Chondrocyte (in vitro differentiated cells): ENCODE data around the gene HK2. TPM values are rescaled to one million over a fixed set of nuclear protein-coding genes. Genes with fewer than 3 reads are reported as not detected.
A peak's percentile ranks its signal among the peaks of the same experiment; 100 is the strongest.

Source experiments
- DNase-seq: peaks from one replicate; pipeline ENCODE4 v3.0.0; 2021; ENCODE audit warnings: mixed read lengths, low spot score
- H3K27ac Mint-ChIP-seq: one replicate; pipeline ENCODE4 v1.8.0; 2021; ENCODE audit warnings: mild to moderate bottlenecking, moderate library complexity, mixed read lengths; ENCODE audit not compliant: unreplicated experiment
- H3K27me3 Mint-ChIP-seq: 2 replicates; pipeline ENCODE4 v1.8.0; 2021; ENCODE audit warnings: low read depth, mixed read lengths
- H3K36me3 Mint-ChIP-seq: 2 replicates; pipeline ENCODE4 v1.8.0; 2021; ENCODE audit warnings: low read depth, mixed read lengths
- H3K4me1 Mint-ChIP-seq: 2 replicates; pipeline ENCODE4 v1.8.0; 2021; ENCODE audit warnings: low read depth, mild to moderate bottlenecking, mixed read lengths
- H3K4me3 Mint-ChIP-seq: one replicate; pipeline ENCODE4 v1.8.0; 2021; ENCODE audit warnings: mild to moderate bottlenecking, moderate library complexity, mixed read lengths; ENCODE audit not compliant: unreplicated experiment
- H3K9me3 Mint-ChIP-seq: 2 replicates; pipeline ENCODE4 v1.8.0; 2021; ENCODE audit warnings: low read depth, mixed read lengths
- total RNA-seq: library from RNA; stranded (reverse); gene quantifications from 3 replicates; pipeline ENCODE4 v1.2.1, GENCODE V29; 2021
- TF ChIP-seq, protein P1 (sequence below): fragments of 200-600 bp; sonication (generic); IDR thresholded peaks from 2 replicates; pipeline ENCODE4 v1.5.0; 2021; ENCODE audit warnings: antibody characterized with exemption, mild to moderate bottlenecking, moderate library complexity

HK2 gene
- total RNA-seq, 1 donor from 2014 or later = 31.4 TPM

DNA sequence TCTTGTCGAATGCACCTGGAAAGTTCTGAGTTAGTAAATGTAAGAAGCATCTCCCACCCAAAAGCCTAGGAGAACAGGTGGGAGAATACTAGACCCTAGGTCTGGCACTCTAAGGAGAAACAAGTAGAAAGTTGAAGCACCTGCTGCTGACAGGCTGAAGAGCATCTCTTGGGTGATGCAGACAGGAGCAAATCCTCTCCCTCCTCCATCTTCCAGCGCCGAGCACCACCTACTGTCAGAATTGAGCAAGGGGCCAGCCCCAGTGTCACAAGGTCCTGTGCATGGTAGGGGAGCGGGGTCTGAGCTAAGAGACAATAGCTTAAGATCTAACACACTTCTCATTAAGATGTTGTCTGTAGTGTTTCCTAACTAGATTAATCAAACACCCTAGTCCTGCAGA is 52.9 kb downstream of the HK2 start:
- Mint-ChIP-seq H3K4me1 (peaks cover 32% of the 10 kb centered on the region), H3K4me3 (no peak overlapping the region), H3K27ac (peak overlapping the region; percentile 41), H3K36me3 (peaks cover 62% of the 10 kb centered on the region), H3K27me3 (no peaks in the 10 kb centered on the region), H3K9me3 (no peaks in the 10 kb centered on the region)
- TF ChIP-seq, protein P1, sequence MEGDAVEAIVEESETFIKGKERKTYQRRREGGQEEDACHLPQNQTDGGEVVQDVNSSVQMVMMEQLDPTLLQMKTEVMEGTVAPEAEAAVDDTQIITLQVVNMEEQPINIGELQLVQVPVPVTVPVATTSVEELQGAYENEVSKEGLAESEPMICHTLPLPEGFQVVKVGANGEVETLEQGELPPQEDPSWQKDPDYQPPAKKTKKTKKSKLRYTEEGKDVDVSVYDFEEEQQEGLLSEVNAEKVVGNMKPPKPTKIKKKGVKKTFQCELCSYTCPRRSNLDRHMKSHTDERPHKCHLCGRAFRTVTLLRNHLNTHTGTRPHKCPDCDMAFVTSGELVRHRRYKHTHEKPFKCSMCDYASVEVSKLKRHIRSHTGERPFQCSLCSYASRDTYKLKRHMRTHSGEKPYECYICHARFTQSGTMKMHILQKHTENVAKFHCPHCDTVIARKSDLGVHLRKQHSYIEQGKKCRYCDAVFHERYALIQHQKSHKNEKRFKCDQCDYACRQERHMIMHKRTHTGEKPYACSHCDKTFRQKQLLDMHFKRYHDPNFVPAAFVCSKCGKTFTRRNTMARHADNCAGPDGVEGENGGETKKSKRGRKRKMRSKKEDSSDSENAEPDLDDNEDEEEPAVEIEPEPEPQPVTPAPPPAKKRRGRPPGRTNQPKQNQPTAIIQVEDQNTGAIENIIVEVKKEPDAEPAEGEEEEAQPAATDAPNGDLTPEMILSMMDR = peak; percentile 43
- DNase-seq = no peak

DNA sequence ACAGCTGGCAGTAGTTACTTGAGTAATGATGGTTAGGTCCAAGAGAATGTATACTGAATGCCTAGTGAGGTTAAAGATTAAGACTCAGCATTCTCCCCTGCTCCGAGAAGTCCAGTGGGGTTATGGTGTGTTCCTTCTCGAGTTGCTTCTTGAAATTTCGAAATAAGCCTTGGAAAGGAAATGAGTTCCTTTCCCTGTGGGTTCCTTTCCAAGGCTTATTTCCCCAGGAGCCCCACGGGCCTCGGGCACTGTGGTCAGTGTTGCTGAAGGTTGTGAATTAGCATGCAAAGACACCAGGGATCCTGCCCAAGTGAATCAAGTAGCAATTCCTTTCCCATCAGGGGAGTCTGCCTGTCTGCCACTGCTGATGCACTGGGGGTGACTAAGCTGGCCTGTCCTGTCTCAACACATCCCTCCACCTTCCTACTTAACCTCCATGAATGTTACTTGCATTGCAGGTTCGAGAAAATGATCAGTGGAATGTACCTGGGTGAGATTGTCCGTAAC is 53.6 kb downstream of the HK2 start:
- TF ChIP-seq, protein P1 = no peak
- Mint-ChIP-seq H3K27me3 (no peaks in the 10 kb centered on the region), H3K4me3 (no peak overlapping the region), H3K4me1 (peaks cover 39% of the 10 kb centered on the region), H3K27ac (peak overlapping the region; percentile 41), H3K9me3 (no peaks in the 10 kb centered on the region), H3K36me3 (peaks cover 59% of the 10 kb centered on the region)
- DNase-seq = no peak

DNA sequence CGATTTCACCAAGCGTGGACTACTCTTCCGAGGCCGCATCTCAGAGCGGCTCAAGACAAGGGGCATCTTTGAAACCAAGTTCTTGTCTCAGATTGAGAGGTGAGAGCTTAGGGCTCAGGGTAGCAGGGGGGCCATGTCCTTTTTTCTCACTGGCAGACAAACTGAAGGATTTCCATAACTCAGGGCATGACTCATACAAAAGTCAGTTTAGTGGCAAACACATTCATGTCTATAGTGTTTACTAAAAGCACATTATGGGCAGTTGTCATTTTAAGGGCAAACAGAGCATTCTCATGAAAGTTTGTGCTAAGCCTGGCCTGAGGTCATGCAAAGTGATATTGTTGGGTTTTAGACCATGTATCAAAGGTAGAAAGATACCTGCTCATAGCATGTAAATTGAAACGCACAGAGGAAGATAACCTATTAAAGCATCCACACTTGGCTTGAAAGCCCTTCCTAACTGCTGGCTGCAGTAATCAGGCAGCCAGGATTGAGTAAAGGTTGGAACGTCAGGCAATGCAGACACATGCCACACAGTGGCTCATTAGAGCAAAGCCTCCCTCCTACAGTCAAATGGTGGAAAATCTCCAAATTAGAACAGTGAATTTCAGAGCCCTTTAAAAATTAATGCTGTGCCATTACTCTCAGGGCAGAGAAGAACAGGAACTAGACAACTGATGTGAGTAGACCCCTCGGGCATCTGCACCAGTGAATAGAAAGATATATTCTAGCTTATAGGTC is 54.2 kb downstream of the HK2 start:
- peaks cover 45% of the 10 kb centered on the region for H3K4me1 Mint-ChIP-seq
- H3K27ac Mint-ChIP-seq = peak overlapping the region; percentile 41
- TF ChIP-seq, protein P1 = peak; percentile 33
- H3K9me3 Mint-ChIP-seq = no peaks in the 10 kb centered on the region
- no peak for DNase-seq
- H3K36me3 Mint-ChIP-seq = peaks cover 55% of the 10 kb centered on the region
- H3K27me3 Mint-ChIP-seq = no peaks in the 10 kb centered on the region
- no peak overlapping the region for H3K4me3 Mint-ChIP-seq

DNA sequence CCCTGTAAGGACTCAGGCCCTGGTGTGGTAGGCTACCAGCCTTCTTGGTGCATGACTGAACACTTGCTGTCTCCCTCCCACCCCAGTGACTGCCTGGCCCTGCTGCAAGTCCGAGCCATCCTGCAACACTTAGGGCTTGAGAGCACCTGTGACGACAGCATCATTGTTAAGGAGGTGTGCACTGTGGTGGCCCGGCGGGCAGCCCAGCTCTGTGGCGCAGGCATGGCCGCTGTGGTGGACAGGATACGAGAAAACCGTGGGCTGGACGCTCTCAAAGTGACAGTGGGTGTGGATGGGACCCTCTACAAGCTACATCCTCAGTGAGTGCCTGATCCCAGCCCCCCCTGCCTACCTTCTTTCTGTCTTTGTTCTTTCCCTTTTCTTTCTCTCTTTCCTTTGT is 55.2 kb downstream of the HK2 start:
- DNase-seq = no peak
- no peaks in the 10 kb centered on the region for H3K27me3 Mint-ChIP-seq
- TF ChIP-seq, protein P1 = no peak
- H3K36me3 Mint-ChIP-seq = peaks cover 53% of the 10 kb centered on the region
- no peaks in the 10 kb centered on the region for H3K9me3 Mint-ChIP-seq
- H3K4me3 Mint-ChIP-seq = no peak overlapping the region
- H3K27ac Mint-ChIP-seq = no peak overlapping the region
- H3K4me1 Mint-ChIP-seq = peaks cover 55% of the 10 kb centered on the region

DNA sequence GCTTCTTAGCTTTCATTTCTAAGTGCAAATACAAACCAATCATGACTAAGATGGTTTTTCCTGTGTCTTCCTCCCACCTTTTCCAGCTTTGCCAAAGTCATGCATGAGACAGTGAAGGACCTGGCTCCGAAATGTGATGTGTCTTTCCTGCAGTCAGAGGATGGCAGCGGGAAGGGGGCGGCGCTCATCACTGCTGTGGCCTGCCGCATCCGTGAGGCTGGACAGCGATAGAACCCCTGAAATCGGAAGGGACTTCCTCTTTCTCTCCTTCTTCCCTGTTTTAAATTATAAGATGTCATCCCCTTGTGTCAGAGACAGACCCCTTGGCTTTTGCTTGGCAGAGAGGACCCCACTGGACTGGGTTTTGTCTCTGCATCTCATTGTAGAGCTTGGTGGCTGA is 56.8 kb downstream of the HK2 start:
- Mint-ChIP-seq H3K4me3 (no peak overlapping the region), H3K27me3 (no peaks in the 10 kb centered on the region), H3K4me1 (peaks cover 71% of the 10 kb centered on the region), H3K9me3 (no peaks in the 10 kb centered on the region), H3K36me3 (peaks cover 51% of the 10 kb centered on the region), H3K27ac (no peak overlapping the region)
- TF ChIP-seq, protein P1 = no peak
- DNase-seq = no peak
